HG02943 (cell line): Measurements from ENCODE around the gene PRR36.
"Not testable (repeated sequence)": the region's sequence is repeated elsewhere in the genome, so short reads cannot be mapped to it uniquely, and the experiment has no call there.

Experiments
- ATAC-seq: cut with Tn5 transposase; IDR thresholded peaks from one replicate; pipeline ENCODE4 v1.9.1; 2021; ENCODE audit warnings: mild to moderate bottlenecking, low read depth, moderate library complexity; ENCODE audit not compliant: unreplicated experiment

The PRR36 gene

DNA sequence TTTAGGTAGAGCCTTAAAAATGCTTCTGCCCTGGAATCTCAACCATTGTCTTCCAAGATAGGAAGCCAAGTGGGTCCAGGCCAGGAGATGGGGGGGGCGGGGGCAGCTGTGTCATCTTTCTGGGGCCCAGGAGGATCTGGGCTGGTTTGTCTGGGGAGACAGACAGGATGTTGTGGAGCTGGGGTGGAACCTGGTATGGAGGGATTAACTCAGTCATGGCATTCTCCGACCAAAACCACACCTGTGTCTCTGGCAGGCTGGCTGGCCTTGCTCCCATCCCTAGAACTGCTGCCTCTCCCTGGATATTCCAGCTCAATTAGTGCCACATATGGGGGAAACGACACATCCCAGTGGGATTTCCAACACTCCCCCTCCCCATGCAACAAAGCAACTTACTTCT lies 26.7 kb upstream of the PRR36 start:
- no peak for ATAC-seq

DNA sequence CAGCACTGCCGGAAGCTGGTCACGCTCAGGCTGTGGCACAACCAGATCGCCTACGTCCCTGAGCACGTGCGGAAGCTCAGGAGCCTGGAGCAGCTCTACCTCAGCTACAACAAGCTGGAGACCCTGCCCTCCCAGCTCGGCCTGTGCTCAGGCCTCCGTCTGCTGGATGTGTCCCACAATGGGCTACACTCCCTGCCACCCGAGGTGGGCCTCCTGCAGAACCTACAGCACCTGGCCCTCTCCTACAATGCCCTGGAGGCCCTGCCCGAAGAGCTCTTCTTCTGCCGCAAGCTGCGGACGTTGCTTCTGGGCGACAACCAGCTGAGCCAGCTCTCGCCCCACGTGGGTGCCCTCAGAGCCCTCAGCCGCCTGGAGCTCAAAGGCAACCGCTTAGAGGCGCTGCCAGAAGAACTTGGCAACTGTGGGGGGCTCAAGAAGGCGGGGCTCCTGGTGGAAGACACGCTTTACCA lies 26.2 kb upstream of the PRR36 start:
- no peak for ATAC-seq

GRCh38 chr19:7899751-7900378 lies 25.7 kb upstream of the PRR36 start:
- no peak for ATAC-seq

GRCh38 chr19:7898967-7899366 lies 24.8 kb upstream of the PRR36 start:
- ATAC-seq, result no peak

GRCh38 chr19:7897292-7897691 lies 23.1 kb upstream of the PRR36 start:
- no peak for ATAC-seq

DNA sequence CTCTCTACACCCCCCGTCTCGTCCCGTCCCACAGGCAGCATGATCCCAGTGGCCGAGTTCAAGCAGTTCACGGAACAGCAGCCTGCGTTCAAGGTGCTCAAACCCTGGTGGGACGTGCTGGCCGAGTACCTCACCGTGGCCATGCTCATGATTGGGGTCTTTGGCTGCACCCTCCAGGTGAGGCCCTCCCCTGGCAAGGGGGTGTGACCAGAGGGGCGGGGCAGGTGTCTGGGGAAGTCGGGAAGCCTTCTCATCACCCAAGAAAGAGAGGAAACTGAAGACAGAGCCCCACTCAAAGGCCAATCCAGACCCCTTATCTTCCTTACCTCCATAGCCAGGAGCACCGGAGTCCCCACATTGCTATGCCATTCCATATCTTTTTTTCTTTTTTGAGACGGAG lies 21.4 kb upstream of the PRR36 start:
- no peak for ATAC-seq

- no peak for ATAC-seq
Measured at GRCh38 chr19:7894612-7895309, 20.6 kb upstream of the PRR36 start.

GRCh38 chr19:7893362-7894101 lies 19.3 kb upstream of the PRR36 start:
- not testable (repeated sequence) for ATAC-seq

- ATAC-seq, result no peak
Measured at GRCh38 chr19:7888826-7889217, 14.6 kb upstream of the PRR36 start.

DNA sequence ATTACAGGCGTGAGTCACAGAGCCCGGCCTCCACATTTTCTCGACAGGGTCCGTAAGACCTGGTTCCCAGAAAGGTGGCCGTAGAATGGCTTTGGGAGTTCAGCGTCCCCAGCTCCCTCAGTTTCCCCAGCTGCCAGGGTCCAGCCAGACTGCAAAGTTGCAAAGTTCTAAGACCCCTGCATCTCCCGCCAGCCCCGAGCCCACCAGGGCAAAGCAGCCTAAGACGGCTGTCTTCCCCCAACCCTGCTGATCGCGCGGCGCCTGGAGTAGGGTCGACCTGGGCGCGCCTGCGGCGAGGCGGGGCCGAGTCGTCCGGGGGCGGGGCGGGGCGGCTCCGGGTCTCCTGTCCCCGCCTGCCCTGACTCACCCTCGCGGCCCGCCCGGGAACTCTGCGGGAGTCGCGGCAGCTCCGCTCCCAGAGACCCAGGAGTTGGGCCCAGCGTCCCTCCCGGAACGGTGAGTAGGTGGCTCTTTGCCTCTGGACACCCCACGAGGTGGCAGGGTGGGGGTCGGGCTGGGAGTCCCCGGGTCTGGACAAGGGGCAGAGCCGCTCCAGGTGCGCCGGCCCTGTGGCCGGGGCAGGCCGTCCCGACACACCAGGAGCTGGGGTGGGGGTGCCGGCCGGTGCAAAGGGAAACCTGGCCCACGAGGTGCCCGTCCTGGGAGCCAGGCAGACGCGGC lies 14.1 kb upstream of the PRR36 start, which contains the start of gene LRRC8E:
LRRC8E (plus strand) TSS at position 366 of the 681 bp plus-strand sequence. CDS start 7,094 bp downstream, outside the sequence.
- ATAC-seq, result no peak

- no peak for ATAC-seq
Measured at GRCh38 chr19:7887408-7888144, 13.4 kb upstream of the PRR36 start.

DNA sequence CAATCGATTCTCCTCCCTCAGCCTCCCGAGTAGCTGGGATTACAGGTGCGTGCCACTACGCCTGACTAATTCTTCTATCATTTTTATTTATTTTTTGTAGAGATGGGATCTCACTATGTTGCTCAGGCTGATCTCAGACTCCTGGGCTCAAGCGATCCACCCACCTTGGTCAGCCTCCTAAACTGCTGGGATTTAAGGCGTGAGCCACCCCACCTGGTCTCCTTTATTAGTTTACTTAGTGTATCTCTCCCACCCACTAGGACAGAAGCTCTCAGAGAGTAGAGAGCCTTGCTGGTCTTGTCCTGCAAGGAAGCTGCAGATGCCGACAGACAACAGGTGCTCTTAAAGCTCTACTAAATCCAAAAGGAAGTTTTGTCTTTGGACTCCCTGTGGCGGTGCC lies 11.6 kb upstream of the PRR36 start:
- no peak for ATAC-seq

- ATAC-seq, result no peak
Measured at GRCh38 chr19:7883796-7884570, 9.8 kb upstream of the PRR36 start.

GRCh38 chr19:7883105-7883504 lies 8.9 kb upstream of the PRR36 start:
- ATAC-seq, result no peak

DNA sequence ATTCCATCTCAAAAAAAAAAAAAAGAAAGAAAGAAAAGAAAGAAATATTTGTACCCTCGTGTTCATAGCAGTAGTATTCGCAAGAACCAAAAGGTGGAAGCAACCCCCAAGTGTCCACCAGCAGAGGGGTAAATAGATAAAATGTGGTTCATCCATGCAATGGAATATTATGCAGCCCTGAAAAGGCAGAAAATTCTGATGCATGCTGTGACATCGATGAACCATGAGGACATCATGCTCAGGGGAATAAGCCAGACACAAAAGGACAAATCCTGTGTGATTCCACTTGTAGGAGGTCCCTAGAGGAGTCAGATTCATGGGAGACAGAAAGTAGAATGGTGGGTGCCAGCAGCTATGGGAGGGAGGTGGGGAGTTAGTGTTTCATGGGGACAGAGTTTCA lies 7.7 kb upstream of the PRR36 start:
- ATAC-seq, result no peak

DNA sequence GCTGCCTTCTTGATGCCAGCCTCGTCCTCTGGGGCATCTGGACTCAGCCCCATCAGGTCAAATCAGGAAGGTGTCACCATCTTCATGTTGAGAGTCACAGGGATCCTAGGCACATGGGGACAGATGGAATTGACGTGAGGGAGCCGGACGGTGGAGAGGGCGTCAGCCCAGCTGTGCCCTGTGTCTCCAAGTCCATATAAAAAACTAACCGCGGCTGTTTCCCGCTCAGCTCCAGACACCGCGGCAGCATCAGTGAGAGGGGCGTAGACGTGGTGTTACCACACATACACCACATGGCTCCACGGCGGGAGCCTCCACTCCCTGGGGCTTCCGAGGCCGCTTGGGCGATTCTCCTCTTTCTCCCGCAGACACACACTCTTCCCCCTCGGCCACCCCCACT lies 5.6 kb upstream of the PRR36 start:
- no peak for ATAC-seq

- ATAC-seq, result no peak
Measured at GRCh38 chr19:7879111-7879807, 5.1 kb upstream of the PRR36 start.

DNA sequence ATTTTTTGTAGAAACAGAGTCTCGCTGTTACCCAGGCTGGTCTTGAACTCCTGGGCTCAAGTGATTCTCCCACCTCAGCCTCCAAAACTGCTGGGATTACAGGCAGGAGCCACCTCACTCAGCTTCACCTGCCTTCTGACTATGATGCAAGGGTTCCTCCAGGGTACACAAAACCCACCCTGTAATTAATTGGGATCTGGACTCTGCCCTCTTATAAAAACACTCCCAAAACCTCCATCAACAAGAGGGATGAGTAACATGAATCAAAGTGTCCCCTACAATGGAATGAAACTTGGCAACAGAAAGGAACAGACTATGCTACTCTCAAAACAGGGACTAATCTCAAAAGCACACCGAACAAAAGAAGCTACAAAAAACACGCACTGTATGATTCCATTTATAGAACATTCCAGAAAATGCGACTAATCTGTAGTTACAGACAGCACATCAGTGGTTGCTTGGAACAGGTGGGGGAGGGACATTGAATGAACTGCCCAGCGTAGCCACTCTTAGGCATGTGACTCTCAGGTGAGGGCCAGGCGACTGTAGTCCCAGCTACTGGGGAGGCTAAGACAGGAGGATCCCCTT lies 3.2 kb upstream of the PRR36 start:
- no peak for ATAC-seq

GRCh38 chr19:7874897-7875273 lies 695 bp upstream of the PRR36 start:
- no peak for ATAC-seq
